ENCODE results near the gene ARAP1.

- no peak for TF ChIP-seq GATA2 (IDR thresholded peaks at IDR 0.05; ENCODE audit: low read depth, low read length)
- TF ChIP-seq GATA3 (IDR thresholded peaks at IDR 0.05; ENCODE audit: low read depth, low read length), result no peak
Measured at GRCh38 chr11:72753341-72754148, 1.3 kb upstream of the ARAP1 start.

Measured in SH-SY5Y (cell line).